IMR-90 (cell line): ENCODE data around the gene PIWIL4. TPM values are rescaled to one million over a fixed set of nuclear protein-coding genes. Genes with fewer than 3 reads are reported as not detected.
"Not testable (repeated sequence)": the region's sequence is repeated elsewhere in the genome, so short reads cannot be mapped to it uniquely, and the experiment has no call there.

Source experiments
- ATAC-seq: fragments of 200-7000 bp; cut with Tn5 transposase; 2 replicates; pipeline ENCODE4 v1.9.1; 2020; ENCODE audit warnings: low read depth, mild to moderate bottlenecking, moderate library complexity
- BruUV-seq: library from RNA; stranded (reverse); fragments of 400-500 nt; replicated peaks from 2 replicates; lab custom pipeline; 2021; lab: Mats Ljungman, UMichigan
- CTCF ChIA-PET: fragments of 300-600 bp; formaldehyde crosslinking; extraction: SDS; loops from one replicate; lab custom pipeline; 2021; ENCODE audit warnings: antibody characterized with exemption; lab: Yijun Ruan, JAX
- POLR2A ChIA-PET: fragments of 300-600 bp; sonication (Branson Sonifier 250); formaldehyde crosslinking; loops from one replicate; lab custom pipeline; 2022; ENCODE audit warnings: antibody characterized with exemption; ENCODE audit not compliant: unreplicated experiment; lab: Charles Lee
- DNase-seq: peaks from one replicate; pipeline ENCODE4 v3.0.0; 2013
- H2AFZ ChIP-seq: replicated peaks from 2 replicates; pipeline ENCODE3; 2013; ENCODE audit warnings: low read length, mild to moderate bottlenecking; ENCODE audit not compliant: poor library complexity
- H2AK5ac ChIP-seq: 2 replicates; pipeline ENCODE4 v1.6.1; 2013; ENCODE audit warnings: low read depth, low read length, inconsistent platforms
- H2AK9ac ChIP-seq: replicated peaks from 2 replicates; pipeline ENCODE3; 2013; ENCODE audit warnings: mild to moderate bottlenecking, low read depth, low read length, moderate library complexity; ENCODE audit not compliant: poor library complexity
- H2BK120ac ChIP-seq: 2 replicates; pipeline ENCODE4 v1.6.1; 2013; ENCODE audit warnings: low read depth, low read length, inconsistent platforms
- H2BK15ac ChIP-seq: 3 replicates; pipeline ENCODE4 v1.6.1; 2013; ENCODE audit warnings: low read depth, low read length, inconsistent platforms
- H2BK20ac ChIP-seq: 2 replicates; pipeline ENCODE4 v1.6.1; 2013; ENCODE audit warnings: low read depth, mild to moderate bottlenecking, inconsistent platforms, low read length, moderate library complexity
- H2BK5ac ChIP-seq: 2 replicates; pipeline ENCODE4 v1.6.1; 2013; ENCODE audit warnings: mild to moderate bottlenecking, low read depth, low read length, inconsistent platforms; ENCODE audit not compliant: poor library complexity, severe bottlenecking
- H3K14ac ChIP-seq: replicated peaks from 2 replicates; pipeline ENCODE4 v1.6.1; 2013; ENCODE audit warnings: low read depth, low read length, inconsistent platforms
- H3K18ac ChIP-seq: 2 replicates; pipeline ENCODE4 v1.6.1; 2013; ENCODE audit warnings: low read depth, low read length, control low read depth
- H3K23ac ChIP-seq: 2 replicates; pipeline ENCODE4 v1.6.1; 2013; ENCODE audit warnings: low read depth, low read length, inconsistent platforms
- H3K27ac ChIP-seq: 2 replicates; pipeline ENCODE4 v1.5.1; 2013; ENCODE audit warnings: mild to moderate bottlenecking, control low read depth, low read length; ENCODE audit not compliant: insufficient read depth
- H3K27me3 ChIP-seq: 2 replicates; pipeline ENCODE4 v1.6.1; 2013; ENCODE audit warnings: low read length; ENCODE audit not compliant: control insufficient read depth, insufficient read depth
- H3K36me3 ChIP-seq: 2 replicates; pipeline ENCODE4 v1.6.1; 2013; ENCODE audit warnings: low read length, mixed read lengths; ENCODE audit not compliant: control insufficient read depth, insufficient read depth
- H3K4ac ChIP-seq: 2 replicates; pipeline ENCODE4 v1.6.1; 2013; ENCODE audit warnings: low read depth, low read length, inconsistent platforms
- H3K4me1 ChIP-seq: 2 replicates; pipeline ENCODE4 v1.6.1; 2013; ENCODE audit warnings: low read length, mixed read lengths; ENCODE audit not compliant: control insufficient read depth, insufficient read depth
- H3K4me2 ChIP-seq: 2 replicates; pipeline ENCODE4 v1.6.1; 2013; ENCODE audit warnings: low read depth, mild to moderate bottlenecking, control low read depth, low read length, moderate library complexity
- H3K4me3 ChIP-seq: 2 replicates; pipeline ENCODE4 v1.5.1; 2013; ENCODE audit warnings: low read depth, mild to moderate bottlenecking, control low read depth, low read length, moderate library complexity; ENCODE audit not compliant: insufficient read depth
- H3K56ac ChIP-seq: 2 replicates; pipeline ENCODE4 v1.6.1; 2013; ENCODE audit warnings: low read length, inconsistent platforms; ENCODE audit not compliant: insufficient read depth; ENCODE audit errors: extremely low read depth
- H3K79me1 ChIP-seq, 2 experiments: 2 replicates each; pipeline ENCODE4 v1.6.1; 2013; ENCODE audit warnings: low read length in 2 of 2, inconsistent platforms in 1 of 2, low read depth in 1 of 2
- H3K9ac ChIP-seq: 2 replicates; pipeline ENCODE4 v1.6.1; 2013; ENCODE audit warnings: low read depth, low read length, control low read depth
- H3K9me1 ChIP-seq: 2 replicates; pipeline ENCODE4 v1.6.1; 2013; ENCODE audit warnings: low read length, inconsistent platforms; ENCODE audit not compliant: insufficient read depth
- H3K9me3 ChIP-seq: 2 replicates; pipeline ENCODE4 v1.6.1; 2013; ENCODE audit warnings: low read length; ENCODE audit not compliant: control insufficient read depth, insufficient read depth
- H4K20me1 ChIP-seq: 2 replicates; pipeline ENCODE4 v1.6.1; 2013; ENCODE audit warnings: low read length, inconsistent platforms; ENCODE audit not compliant: insufficient read depth
- H4K5ac ChIP-seq: 2 replicates; pipeline ENCODE4 v1.6.1; 2013; ENCODE audit warnings: mild to moderate bottlenecking, low read depth, low read length, control low read depth
- H4K8ac ChIP-seq, 2 experiments: 2 replicates each; pipeline ENCODE4 v1.6.1; 2013; ENCODE audit warnings: low read depth in 2 of 2, low read length in 2 of 2, control low read depth in 1 of 2, inconsistent platforms in 1 of 2
- H4K91ac ChIP-seq: 2 replicates; pipeline ENCODE4 v1.6.1; 2013; ENCODE audit warnings: low read depth, low read length, inconsistent platforms; ENCODE audit not compliant: insufficient read depth
- CEBPB ChIP-seq: IDR thresholded peaks from 2 replicates; pipeline ENCODE4 v1.6.1; 2012; ENCODE audit warnings: low read depth, low read length, improper control_type of control experiment
- ELK1 ChIP-seq: fragments of 150-350 bp; IDR thresholded peaks from 2 replicates; pipeline ENCODE4 v1.6.1; 2016; ENCODE audit warnings: low read depth, mild to moderate bottlenecking, low read length, moderate library complexity, borderline replicate concordance
- WGBS, 2 experiments: methylation state at CpG; one replicate each; pipeline versions ENCODE4 v1.1.5 to v1.1.7; 2013; ENCODE audit warnings: missing lambda C conversion rate in 2 of 2; ENCODE audit not compliant: insufficient read length in 1 of 2; ENCODE audit errors: extremely low coverage in 2 of 2; 5-methylcytosine and 5-hydroxymethylcytosine counted together
- dilution Hi-C: fragments of 300-500 bp; cut with HindIII; formaldehyde crosslinking; loops from one replicate; pipeline ENCODE4 v1.14.3; 2018; ENCODE audit warnings: low sequenced_read_pairs; ENCODE audit not compliant: unreplicated experiment
- in situ Hi-C: fragments of 300-500 bp; cut with MboI; formaldehyde crosslinking; loops from 3 replicates; pipeline ENCODE4 v1.14.3; 2019; ENCODE audit warnings: low sequenced_read_pairs, inconsistent platforms, mixed read lengths
- intact Hi-C: fragments of 100-400 bp; cut with micrococcal nuclease; formaldehyde crosslinking; loops from 2 replicates; pipeline ENCODE4 v1.10.0; 2022
- polyA plus RNA-seq, 3 experiments: library from polyadenylated mRNA; depleted of rRNA; stranded (reverse); fragments of >200 nt; gene quantifications; 2 replicates each; pipeline ENCODE4 v1.2.3, GENCODE V29; 2012; ENCODE audit warnings: low replicate concordance in 1 of 3
- total RNA-seq: library from RNA; depleted of rRNA; stranded (reverse); fragments of >200 nt; gene quantifications from 2 replicates; pipeline ENCODE4 v1.2.3, GENCODE V29; 2012

The PIWIL4 gene
- total and polyA plus RNA-seq, 2 of the 4 experiments (the other 2 are of a cell fraction): 0.72 to 1.3 TPM

GRCh38 chr11:94553938-94554337 lies 13.2 kb upstream of the PIWIL4 start:
- Histone ChIP-seq H3K27ac (no peak overlapping the region), H4K91ac (no peak overlapping the region), H4K20me1 (no peaks in the 10 kb centered on the region), H3K14ac (no peak overlapping the region), H3K4me2 (no peak overlapping the region), H4K5ac (no peak overlapping the region), H3K18ac (no peak overlapping the region), H4K8ac (no peak overlapping the region), H2AK5ac (no peak overlapping the region), H3K27me3 (no peaks in the 10 kb centered on the region), H3K4me3 (no peak overlapping the region), H2BK15ac (no peak overlapping the region), H3K9me1 (peaks cover 6% of the 10 kb centered on the region), H3K23ac (no peak overlapping the region), H2BK5ac (no peak overlapping the region), H3K56ac (no peak overlapping the region), H2AK9ac (peak overlapping the region; percentile 33), H3K4me1 (peaks cover 7% of the 10 kb centered on the region), H2AFZ (no peak overlapping the region), H3K4ac (no peak overlapping the region), H3K9ac (no peak overlapping the region), H2BK20ac (no peak overlapping the region), H3K79me1 (peaks cover 2 to 20% of the 10 kb centered on the region in 2 experiments; a peak in 2 of 4 replicates), H2BK120ac (no peak overlapping the region), H3K36me3 (no peaks in the 10 kb centered on the region), H3K9me3 (no peaks in the 10 kb centered on the region)
- no peak for TF ChIP-seq CEBPB
- TF ChIP-seq ELK1: no peak
- peak; percentile 91 for DNase-seq
- no TSS peak for BruUV-seq
- intact Hi-C loops (no loop called here), in situ Hi-C loops (no loop called here), dilution Hi-C loops (no loop called here)
- CTCF ChIA-PET: no interaction called here
- 40% methylated on average over 1 of the region's 1 CpG; no CpG with 5 or more reads in 1 of the 2 experiments for WGBS, 2 experiments
- POLR2A ChIA-PET: no interaction called here
- no peak for ATAC-seq

- H3K56ac ChIP-seq, DNase-seq, BruUV-seq, H3K4me1 ChIP-seq, H3K23ac ChIP-seq, H3K79me1 ChIP-seq, H3K9me3 ChIP-seq, H3K4me3 ChIP-seq, H3K27me3 ChIP-seq, H4K20me1 ChIP-seq, H3K14ac ChIP-seq, H2BK5ac ChIP-seq, H4K91ac ChIP-seq, H2BK20ac ChIP-seq, H4K8ac ChIP-seq, H3K36me3 ChIP-seq, H2AFZ ChIP-seq, ATAC-seq, H3K4me2 ChIP-seq, H3K9me1 ChIP-seq, H2AK5ac ChIP-seq, in situ Hi-C loops, H2BK120ac ChIP-seq, intact Hi-C loops, H3K9ac ChIP-seq, H3K18ac ChIP-seq, dilution Hi-C loops, H2AK9ac ChIP-seq, H4K5ac ChIP-seq, H3K4ac ChIP-seq, H2BK15ac ChIP-seq, H3K27ac ChIP-seq: not testable (repeated sequence)
- POLR2A ChIA-PET: interaction anchor here (0.6 kb wide), 1 partner anchor 427 kb away, joined by 3 read pairs; the partner anchor contains the start of gene PANX1
- CTCF ChIA-PET: interaction anchor here (0.7 kb wide), 1 partner anchor 198 kb away, joined by 3 read pairs; no protein-coding TSS in a partner anchor
- 100% methylated on average over 2 of the region's 8 CpGs; no CpG with 5 or more reads in 1 of the 2 experiments for WGBS, 2 experiments
Observed at GRCh38 chr11:94555752-94556329, 11.3 kb upstream of the PIWIL4 start.
